GM18498 (cell line): ENCODE results near the gene CRX.
A peak's percentile ranks its signal among the peaks of the same experiment; 100 is the strongest.
"Not testable (repeated sequence)": the region's sequence is repeated elsewhere in the genome, so short reads cannot be mapped to it uniquely, and the experiment has no call there.

Experiments used
- ATAC-seq: cut with Tn5 transposase; IDR thresholded peaks from one replicate; pipeline ENCODE4 v1.9.1; 2021; ENCODE audit warnings: mild to moderate bottlenecking, moderate library complexity; ENCODE audit not compliant: unreplicated experiment

The CRX gene

GRCh38 chr19:47821460-47822020 lies at the start of gene CRX:
Gene CRX (plus strand): TSS chr19:47821937. CDS start chr19:47834444, 12,507 bp downstream.
- no peak for ATAC-seq

- no peak for ATAC-seq
These were observed 45.2 kb upstream of the CRX start for GRCh38 chr19:47776568-47776967.

GRCh38 chr19:47777245-47778048 lies 44.3 kb upstream of the CRX start:
- not testable (repeated sequence) for ATAC-seq

GRCh38 chr19:47778049-47778953 lies 43.4 kb upstream of the CRX start, which contains the start of gene SELENOW:
Gene SELENOW (plus strand): TSS chr19:47778703. CDS start chr19:47778786, 83 bp downstream.
- ATAC-seq, result peak; percentile 88

GRCh38 chr19:47778954-47779351 lies 42.8 kb upstream of the CRX start:
- no peak for ATAC-seq

GRCh38 chr19:47779524-47780214 lies 42.1 kb upstream of the CRX start:
- no peak for ATAC-seq

GRCh38 chr19:47780215-47780551 lies 41.6 kb upstream of the CRX start:
- ATAC-seq, result no peak

- no peak for ATAC-seq
These were observed 40.0 kb upstream of the CRX start for GRCh38 chr19:47781590-47782262.

GRCh38 chr19:47786566-47786965 lies 35.2 kb upstream of the CRX start:
- ATAC-seq, result no peak

GRCh38 chr19:47787307-47787706 lies 34.4 kb upstream of the CRX start:
- not testable (repeated sequence) for ATAC-seq

- ATAC-seq, result not testable (repeated sequence)
These were observed 31.9 kb upstream of the CRX start for GRCh38 chr19:47789811-47790210.

- no peak for ATAC-seq
These were observed 31.3 kb upstream of the CRX start for GRCh38 chr19:47790398-47790814.

GRCh38 chr19:47792616-47793015 lies 29.1 kb upstream of the CRX start:
- ATAC-seq, result no peak

- ATAC-seq, result no peak
These were observed 27.2 kb upstream of the CRX start for GRCh38 chr19:47794526-47794925.

- no peak for ATAC-seq
These were observed 25.0 kb upstream of the CRX start for GRCh38 chr19:47796785-47797184.

- no peak for ATAC-seq
These were observed 23.5 kb upstream of the CRX start for GRCh38 chr19:47797996-47798903.

- no peak for ATAC-seq
These were observed 22.9 kb upstream of the CRX start for GRCh38 chr19:47798904-47799266.

GRCh38 chr19:47801270-47801669 lies 20.5 kb upstream of the CRX start:
- no peak for ATAC-seq

- ATAC-seq, result no peak
These were observed 19.2 kb upstream of the CRX start for GRCh38 chr19:47802521-47803043.
